CD4-positive, alpha-beta T cell treated with Interleukin-21 for 1 hour (primary cell): ENCODE measurements around the gene C19orf81.

Experiments
- DNase-seq: peaks from one replicate; pipeline ENCODE4 v3.0.0-alpha.2; 2020

Gene C19orf81

DNA sequence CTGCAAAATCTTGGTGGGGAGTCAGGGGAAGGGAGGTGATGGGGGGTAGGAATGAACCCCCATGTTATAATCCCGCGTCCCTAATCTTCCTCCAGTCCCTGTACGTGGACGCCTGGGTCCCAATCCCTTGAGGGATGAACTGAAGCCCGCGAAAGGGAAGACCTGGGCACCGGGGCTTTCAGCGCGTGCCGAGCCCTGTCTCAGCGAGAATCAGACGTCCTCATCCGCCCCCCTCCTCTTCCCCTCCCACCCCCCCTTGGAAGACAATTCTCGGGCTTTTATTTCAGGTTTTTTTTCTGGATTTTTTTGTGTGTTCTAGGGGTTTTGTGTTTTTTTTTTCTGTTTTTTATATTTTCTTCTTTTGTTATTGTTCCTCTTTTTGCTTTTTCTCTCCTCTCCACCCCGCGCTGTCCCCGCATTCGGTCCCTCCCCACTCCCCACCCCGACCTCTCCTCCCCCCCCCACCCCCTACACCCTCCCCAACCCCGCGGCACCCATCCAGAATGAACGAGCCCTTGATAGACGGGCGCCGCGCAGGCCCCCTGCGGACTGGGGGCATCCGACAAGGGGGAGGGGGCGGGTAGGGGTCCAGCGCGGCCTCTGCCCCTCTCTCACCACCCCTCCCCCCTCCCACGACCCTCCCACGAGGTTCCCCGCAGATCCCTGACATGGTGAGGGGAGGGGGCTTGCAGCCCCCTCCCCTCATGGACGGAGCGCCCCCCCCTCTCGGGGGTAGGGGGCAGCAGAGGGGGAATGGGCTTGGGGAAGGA, 10.3 kb downstream of the C19orf81 start:
- no peak for DNase-seq

- no peak for DNase-seq
Observed at GRCh38 chr19:50660088-50660366, 10.8 kb downstream of the C19orf81 start.

- DNase-seq: no peak
Observed at GRCh38 chr19:50661023-50661422, 11.8 kb downstream of the C19orf81 start.

- DNase-seq: no peak
Observed at GRCh38 chr19:50661766-50662650, 12.8 kb downstream of the C19orf81 start.

DNA sequence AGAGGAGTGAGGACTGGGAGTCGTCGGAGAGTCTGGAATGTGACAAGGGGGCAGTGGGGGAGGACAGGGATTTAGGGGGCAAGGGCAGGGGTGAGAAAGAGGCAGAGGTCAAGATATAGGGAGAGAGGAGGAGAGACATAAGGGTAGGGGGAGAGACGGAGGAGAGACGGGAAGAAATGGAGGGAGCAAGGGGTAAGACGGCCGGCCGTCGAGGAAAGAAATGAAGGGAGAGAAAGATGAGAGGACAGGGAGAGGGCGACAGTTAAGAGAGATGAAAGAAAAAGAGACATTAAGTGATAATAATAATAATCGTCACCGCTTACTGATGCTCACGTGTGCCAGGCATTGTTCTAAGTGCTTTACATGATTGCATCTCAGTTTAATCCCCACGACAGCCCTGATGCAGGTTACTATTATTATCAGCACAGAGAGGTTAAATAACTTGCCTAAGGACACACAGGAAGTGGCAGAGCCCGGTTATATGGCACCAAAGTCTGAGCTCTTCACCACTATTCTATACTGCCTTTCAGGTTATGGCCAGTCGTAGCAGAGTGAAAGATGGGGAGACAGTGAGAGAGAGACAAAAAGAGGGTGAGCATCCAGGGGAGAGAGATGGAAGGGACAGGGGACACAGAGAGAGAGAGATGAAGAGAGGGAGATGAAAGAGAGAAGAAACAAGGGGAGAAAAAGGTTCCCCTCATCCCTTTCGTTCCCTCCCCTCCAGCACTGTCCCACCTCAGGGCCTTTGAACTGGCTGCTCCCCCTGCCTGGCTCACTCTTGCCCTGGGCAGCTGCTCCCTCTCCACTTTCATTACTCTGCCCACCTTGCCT, 13.6 kb downstream of the C19orf81 start:
- no peak for DNase-seq

- no peak for DNase-seq
Observed at GRCh38 chr19:50663482-50663790, 14.2 kb downstream of the C19orf81 start.

GRCh38 chr19:50664204-50664603, 15.0 kb downstream of the C19orf81 start:
- DNase-seq: no peak

DNA sequence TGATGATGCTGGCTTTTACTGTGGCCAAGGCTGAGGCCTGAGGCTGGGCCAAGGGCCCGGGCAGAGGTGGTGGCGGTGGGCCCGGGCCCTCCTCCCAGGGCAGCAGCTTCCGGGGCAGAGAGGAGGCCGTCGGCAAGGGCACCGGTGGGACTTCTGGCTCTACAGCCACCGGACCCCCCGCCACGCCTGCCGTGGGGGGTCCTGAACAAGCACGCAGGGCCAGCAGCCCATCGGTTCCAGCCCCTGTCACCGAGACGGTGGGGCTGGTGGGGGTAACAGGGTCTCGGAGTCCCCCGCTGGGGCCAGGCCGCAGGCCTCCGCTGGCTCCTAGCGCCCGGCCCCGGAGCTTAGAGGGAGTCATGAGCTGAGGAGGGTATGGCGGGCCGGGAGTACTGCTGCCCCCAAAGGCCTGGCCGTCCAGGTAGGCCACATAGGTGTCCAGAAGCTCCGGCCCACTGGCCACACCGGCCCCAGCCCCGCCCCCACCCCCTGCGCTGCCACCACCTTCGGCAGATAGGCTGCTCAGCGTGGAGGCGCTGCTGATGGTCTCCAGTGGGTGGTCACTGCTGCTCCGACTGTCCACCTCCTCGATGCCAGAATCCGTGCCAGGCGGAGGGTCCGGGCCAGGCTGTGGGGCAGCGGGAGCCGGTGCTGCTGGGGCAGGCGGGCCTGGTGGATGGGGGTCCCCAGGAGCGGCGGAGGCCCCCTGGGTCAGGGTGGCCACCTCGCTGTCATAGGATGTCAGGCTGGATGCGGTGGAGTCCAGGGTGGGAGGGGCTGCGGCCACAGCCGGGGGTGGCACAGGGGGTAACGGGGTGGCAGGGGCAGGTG, 17.3 kb downstream of the C19orf81 start:
- DNase-seq: no peak

DNA sequence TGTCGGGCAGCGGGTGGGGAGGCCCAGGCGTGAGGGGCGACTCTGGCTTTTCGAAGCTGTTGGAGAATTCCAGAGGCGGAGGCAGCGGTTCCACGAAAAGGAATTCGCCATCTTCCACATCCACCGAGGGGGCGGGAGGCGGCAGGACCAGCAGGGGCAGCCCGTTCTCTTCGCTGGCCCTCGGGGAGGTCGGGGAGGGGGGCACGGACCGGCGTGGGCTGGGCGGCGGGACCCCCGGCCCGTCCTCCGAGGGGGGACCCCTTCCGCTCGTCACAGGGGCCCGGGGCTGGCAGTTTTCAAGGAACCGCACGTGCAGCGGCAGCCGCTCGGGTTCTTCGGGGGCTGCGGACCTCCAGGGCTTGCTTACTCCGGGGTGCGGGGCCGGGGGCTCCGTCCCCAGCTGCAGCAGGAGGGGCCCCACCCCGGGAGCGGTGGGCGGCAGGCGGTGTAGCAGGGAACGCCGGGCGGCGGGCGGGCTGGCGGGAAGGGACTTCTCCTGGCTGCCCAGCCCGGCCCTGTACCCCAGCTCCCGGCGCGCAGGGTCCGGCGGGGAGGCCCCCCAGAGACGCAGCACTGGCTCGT, 18.0 kb downstream of the C19orf81 start:
- DNase-seq: no peak

DNA sequence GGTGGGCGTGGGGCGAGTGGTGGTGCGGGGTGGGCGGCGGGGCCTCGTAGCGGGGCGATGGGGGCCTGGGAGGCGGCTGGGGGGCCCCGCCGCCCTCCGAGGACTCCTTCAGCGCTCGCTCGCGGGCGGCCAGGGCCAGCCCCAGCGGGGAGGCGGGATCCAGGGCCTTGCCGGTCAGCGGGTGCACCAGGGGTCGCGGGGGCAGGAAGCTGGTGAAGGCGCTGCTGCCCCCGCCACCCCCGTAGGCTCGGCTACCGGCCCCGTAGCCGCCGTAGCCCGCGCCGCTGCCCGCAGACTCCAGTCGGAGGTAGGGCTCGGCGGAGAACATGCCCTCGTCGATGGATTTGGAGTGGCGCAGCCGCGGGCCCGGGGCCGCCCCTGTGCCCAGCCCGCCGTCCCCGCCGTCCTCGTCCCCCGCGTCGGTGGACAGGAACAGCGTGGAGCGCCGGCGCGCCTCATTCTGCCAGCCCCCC, 18.6 kb downstream of the C19orf81 start:
- no peak for DNase-seq

DNA sequence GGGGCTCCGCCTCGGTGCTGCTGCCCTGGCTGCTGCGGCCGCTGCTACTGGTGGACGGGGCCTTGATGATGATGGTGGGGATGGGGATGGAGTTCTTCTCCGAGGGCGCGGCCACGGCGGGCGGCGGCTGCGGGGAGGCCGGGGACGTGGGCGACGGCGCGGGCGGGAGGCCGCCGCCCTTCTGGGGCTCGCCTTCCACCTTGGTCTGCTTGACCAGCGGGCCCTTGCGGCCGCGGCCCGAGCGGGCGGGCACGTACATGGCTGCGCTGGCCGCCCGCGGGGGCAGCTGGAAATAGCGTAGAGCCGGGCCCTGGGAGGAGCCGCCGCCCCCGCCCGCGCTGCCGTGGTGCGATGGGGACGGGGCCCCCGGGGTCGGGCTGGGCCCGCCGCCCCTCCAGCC, 19.2 kb downstream of the C19orf81 start:
- DNase-seq: no peak

- DNase-seq: no peak
Observed at GRCh38 chr19:50668879-50669278, 19.6 kb downstream of the C19orf81 start.

DNA sequence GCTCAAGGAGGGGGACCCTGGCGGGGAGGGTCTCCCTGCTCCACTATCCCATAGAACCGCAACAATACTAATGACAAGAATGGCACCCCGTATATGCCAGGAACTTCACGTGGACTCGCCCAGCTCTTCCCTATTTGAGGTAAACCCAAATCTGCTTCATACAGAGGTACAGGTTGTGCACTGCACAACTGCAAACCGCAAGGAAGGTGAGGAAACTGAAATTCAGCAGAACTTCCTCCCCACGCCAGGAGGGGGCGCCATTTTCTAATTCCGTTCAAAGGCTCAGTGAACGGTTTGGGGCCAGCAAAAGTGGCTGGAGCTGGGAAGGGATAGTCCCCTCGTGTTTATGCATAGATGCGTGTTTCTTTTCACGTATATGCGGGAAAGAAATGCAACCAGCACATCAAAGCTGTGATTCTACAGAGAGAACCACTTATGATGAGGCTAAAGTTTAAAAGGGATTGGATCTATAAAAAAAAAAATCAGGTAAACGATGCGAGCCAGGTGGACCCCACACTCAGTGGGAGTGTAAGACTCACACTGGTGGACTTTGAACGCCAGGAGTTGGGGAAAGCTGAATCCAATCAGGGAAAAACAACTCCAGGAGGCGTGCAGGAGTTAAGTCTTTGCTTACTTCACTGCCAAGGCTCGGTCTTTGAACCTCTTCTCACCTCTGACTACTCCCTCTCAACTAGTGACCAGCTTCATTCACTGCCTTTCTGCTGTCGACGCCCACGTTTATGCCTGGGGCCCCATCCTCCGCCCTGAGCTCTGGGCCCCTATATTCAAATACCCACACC, 20.3 kb downstream of the C19orf81 start:
- DNase-seq: peak; percentile 32

GRCh38 chr19:50670102-50670380, 20.8 kb downstream of the C19orf81 start:
- no peak for DNase-seq

- DNase-seq: no peak
Observed at GRCh38 chr19:50673118-50673517, 23.9 kb downstream of the C19orf81 start.

DNA sequence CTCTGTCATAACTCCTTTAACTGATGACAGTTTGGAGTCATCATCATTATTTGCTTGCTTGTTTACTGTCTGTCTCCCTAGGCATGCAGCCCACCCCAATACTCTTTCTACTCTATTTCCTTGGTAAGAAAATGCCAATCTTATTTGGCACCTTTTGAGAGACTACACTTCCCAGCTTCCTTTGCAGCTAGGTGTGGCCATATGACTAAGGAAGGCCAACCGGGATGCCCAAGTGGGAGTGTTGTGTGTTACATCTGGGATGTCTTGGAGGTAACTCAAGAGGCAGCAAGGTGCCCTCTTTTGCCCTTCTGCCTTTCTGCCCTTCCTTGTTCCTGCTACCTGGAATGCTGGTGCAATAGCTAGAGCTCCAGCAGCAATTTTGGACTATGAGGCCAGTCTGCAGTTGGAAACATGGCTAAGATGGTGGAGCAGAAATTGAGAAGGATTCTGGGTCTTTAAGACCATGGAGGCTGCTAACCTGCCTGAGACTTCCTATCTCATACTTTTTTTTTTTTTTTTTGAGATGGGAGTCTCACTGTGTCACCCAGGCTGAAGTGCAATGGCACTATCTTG, 27.5 kb downstream of the C19orf81 start:
- no peak for DNase-seq

DNA sequence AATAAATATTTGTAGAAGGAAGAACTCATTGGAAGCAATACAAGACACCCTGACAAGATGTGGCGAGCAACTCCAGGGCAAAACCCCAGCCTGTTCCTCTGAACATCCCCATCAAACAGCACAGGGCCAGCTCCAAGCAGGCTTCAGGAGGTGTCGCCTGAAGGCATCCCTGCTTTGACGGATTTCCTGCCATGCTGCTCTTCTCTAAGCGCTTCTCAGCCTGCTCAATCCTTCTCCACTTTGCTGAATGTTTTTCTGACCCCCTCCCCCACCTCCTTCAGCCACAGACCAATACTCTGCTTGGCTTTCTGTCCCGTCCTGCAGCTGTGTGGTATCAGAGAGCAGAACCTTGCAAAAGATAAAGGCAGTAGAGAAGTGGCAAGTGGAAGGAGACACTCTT, 28.4 kb downstream of the C19orf81 start:
- no peak for DNase-seq

- DNase-seq: no peak
Observed at GRCh38 chr19:50678323-50678722, 29.1 kb downstream of the C19orf81 start.

DNA sequence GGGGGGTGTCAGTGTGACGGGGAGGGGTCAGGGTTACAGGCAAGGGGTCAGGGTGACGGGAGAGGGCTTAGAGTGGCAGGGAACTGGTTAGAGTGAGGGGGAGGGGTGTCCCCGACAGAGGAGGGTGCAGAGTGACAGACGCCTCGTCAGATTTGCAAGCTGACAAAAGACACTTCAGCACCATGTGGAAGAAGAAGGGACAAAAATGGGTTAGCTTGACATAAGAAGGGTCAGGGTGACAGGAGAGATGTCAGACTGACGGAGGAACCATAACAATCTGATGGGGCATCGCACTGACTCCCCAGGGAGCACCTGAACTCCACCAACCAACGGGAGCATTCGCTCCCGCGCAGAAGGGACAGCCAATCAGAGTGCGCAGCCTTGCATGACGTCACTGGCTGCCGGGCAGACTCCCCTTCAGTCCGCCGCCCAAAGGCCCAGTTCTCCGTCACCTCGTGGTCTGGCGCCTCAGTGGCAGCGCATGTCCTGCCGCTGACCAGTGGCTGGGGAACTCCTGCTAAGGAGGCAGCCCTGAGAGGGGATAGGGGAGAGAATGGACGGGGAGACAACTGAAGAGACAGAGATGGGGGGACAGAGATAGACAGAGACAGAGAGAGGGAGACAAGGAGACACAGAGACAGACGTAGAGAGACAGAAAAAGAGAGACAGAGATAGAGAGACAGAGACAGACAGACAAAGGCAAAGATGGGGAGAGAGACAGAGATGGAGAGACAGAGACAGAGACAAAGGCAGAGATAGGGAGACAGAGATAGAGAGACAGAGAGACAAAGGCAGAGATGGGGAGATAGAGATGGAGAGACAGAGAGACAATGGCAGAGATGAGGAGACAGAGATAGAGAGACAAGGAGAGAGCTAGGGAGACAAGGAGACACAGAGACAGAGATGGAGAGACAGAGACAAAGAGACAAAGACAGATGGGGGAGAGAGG, 30.2 kb downstream of the C19orf81 start:
- peak; percentile 80 for DNase-seq
